Lung (tissue), 12 donors: ENCODE data around the gene ANTXR1. TPM values are rescaled to one million over a fixed set of nuclear protein-coding genes. Genes with fewer than 3 reads are reported as not detected.

ENCODE experiments used
- ATAC-seq: fragments of 200-7000 bp; cut with Tn5 transposase; one replicate; pipeline ENCODE4 v1.9.1; 2020; ENCODE audit warnings: moderate number of reproducible peaks; ENCODE audit not compliant: insufficient read depth, low FRiP score
- DNase-seq, 3 donors: peaks; one replicate each; pipeline ENCODE4 v3.0.0-alpha.2; 2013 to 2017
- H3K27ac ChIP-seq, 2 donors: one replicate each; pipeline ENCODE4 v1.5.1; 2013; ENCODE audit warnings: mild to moderate bottlenecking in 2 of 2, moderate library complexity in 2 of 2, control low read depth in 1 of 2, inconsistent platforms in 1 of 2, low read depth in 1 of 2, low read length in 1 of 2
- H3K27me3 ChIP-seq, 3 donors: one replicate each; pipeline ENCODE4 v1.5.1; 2013; ENCODE audit warnings: low read length in 2 of 3; ENCODE audit not compliant: control insufficient read depth in 3 of 3, insufficient read depth in 3 of 3
- H3K36me3 ChIP-seq, 4 donors: one replicate each; pipeline ENCODE4 v1.5.1; 2013; ENCODE audit warnings: low read length in 4 of 4, mild to moderate bottlenecking in 1 of 4, moderate library complexity in 1 of 4; ENCODE audit not compliant: control insufficient read depth in 4 of 4, insufficient read depth in 4 of 4
- H3K4me1 ChIP-seq, 5 donors: one replicate each; pipeline ENCODE4 v1.5.1; 2013; ENCODE audit warnings: low read length in 5 of 5, mild to moderate bottlenecking in 2 of 5, moderate library complexity in 1 of 5; ENCODE audit not compliant: control insufficient read depth in 5 of 5, insufficient read depth in 5 of 5
- H3K4me3 ChIP-seq: one replicate; pipeline ENCODE4 v1.5.1; 2013; ENCODE audit warnings: mild to moderate bottlenecking, control low read depth, moderate library complexity
- H3K9ac ChIP-seq, 2 donors: one replicate each; pipeline ENCODE4 v1.5.1; 2013; ENCODE audit warnings: low read length in 2 of 2, control low read depth in 1 of 2; ENCODE audit not compliant: insufficient read depth in 1 of 2
- H3K9me3 ChIP-seq, 4 donors: one replicate each; pipeline ENCODE4 v1.5.1; 2013; ENCODE audit warnings: low read length in 3 of 4, mild to moderate bottlenecking in 1 of 4, moderate library complexity in 1 of 4; ENCODE audit not compliant: control insufficient read depth in 4 of 4, insufficient read depth in 3 of 4
- WGBS, 2 donors: extraction: QIAGEN DNeasy Blood & Tissue Kit; methylation state at CpG; one replicate each; pipeline ENCODE4 v1.1.7; 2013; 5-methylcytosine and 5-hydroxymethylcytosine counted together
- polyA plus RNA-seq, 2 donors: library from polyadenylated mRNA; stranded (reverse); fragments of 200-250 nt; gene quantifications; one replicate each; pipeline ENCODE4 v1.2.1, GENCODE V29; 2013
- total RNA-seq, 2 donors: library from RNA; depleted of rRNA in 1 of 2; stranded (reverse); fragments of >200 nt in 1 of 2; gene quantifications; one replicate each; pipeline ENCODE4 v1.2.1, GENCODE V29; 2014 to 2021
- TF ChIP-seq, protein P1 (sequence below): IDR thresholded peaks from 2 replicates; pipeline ENCODE4 v1.5.1; 2012; ENCODE audit warnings: mild to moderate bottlenecking; ENCODE audit errors: control extremely low read depth, extremely low read depth
- donor health status: control.
- donor health status: control.
- donor health status: Bipolar disorder and iron deficiency.
- donor health status: healthy.
- donor health status: DM: yes; HTN: yes; CAD: no.

The ANTXR1 gene
- total and polyA plus RNA-seq, 4 donors = 13.4 to 81.0 (median 34.8) TPM

DNA sequence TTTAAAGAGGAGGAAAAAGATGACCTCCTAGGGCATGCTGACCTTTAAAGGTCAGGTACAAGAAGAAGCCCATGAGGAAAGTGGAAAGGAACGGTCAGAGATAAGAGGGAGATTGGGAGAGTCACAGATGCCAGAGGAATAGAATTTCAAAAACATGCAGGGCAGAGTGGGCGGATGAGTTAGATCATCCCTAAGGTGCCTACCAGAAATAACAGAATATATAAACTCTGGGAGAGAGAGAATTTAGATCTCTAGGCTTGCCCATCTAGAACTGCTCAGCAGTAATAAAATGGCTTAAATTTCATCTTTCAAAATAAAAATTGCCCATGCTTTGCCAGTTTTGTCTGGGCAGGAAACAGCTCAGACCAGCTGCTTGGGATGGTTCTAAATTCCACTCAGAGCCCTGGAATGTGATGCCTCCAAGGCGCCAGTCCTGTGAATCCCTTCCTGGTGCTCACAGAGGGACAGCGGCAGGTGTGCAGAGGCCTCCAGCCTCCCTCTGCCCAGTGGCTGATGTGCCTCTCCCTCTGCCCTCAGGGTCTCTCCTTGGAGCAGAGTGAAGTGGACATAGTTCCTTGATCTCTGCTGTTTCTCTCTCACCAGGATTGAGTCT is 130.9 kb downstream of the ANTXR1 start:
- Histone ChIP-seq H3K27ac (peak overlapping the region in 1 of 2 donors; percentile 51), H3K36me3 (peaks cover 0 to 10% (median 0%) of the 10 kb centered on the region in 4 donors), H3K4me1 (peaks cover 0 to 10% (median under 1%) of the 10 kb centered on the region in 5 donors), H3K27me3 (no peaks in the 10 kb centered on the region), H3K4me3 (no peak overlapping the region), H3K9ac (no peak overlapping the region), H3K9me3 (no peaks in the 10 kb centered on the region)
- TF ChIP-seq, protein P1, sequence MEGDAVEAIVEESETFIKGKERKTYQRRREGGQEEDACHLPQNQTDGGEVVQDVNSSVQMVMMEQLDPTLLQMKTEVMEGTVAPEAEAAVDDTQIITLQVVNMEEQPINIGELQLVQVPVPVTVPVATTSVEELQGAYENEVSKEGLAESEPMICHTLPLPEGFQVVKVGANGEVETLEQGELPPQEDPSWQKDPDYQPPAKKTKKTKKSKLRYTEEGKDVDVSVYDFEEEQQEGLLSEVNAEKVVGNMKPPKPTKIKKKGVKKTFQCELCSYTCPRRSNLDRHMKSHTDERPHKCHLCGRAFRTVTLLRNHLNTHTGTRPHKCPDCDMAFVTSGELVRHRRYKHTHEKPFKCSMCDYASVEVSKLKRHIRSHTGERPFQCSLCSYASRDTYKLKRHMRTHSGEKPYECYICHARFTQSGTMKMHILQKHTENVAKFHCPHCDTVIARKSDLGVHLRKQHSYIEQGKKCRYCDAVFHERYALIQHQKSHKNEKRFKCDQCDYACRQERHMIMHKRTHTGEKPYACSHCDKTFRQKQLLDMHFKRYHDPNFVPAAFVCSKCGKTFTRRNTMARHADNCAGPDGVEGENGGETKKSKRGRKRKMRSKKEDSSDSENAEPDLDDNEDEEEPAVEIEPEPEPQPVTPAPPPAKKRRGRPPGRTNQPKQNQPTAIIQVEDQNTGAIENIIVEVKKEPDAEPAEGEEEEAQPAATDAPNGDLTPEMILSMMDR = no peak
- 91 to 94% methylated on average over 4 of the region's 4 CpGs for WGBS, 2 donors
- no peak for ATAC-seq
- DNase-seq = no peak

GRCh38 chr2:69145204-69145603 is 132.2 kb downstream of the ANTXR1 start:
- Histone ChIP-seq H3K4me1 (peaks cover 3 to 22% (median 8%) of the 10 kb centered on the region in 5 donors), H3K9me3 (no peaks in the 10 kb centered on the region), H3K36me3 (peaks cover 0 to 8% (median 0%) of the 10 kb centered on the region in 4 donors), H3K27ac (no peak overlapping the region), H3K4me3 (no peak overlapping the region), H3K9ac (no peak overlapping the region), H3K27me3 (no peaks in the 10 kb centered on the region)
- WGBS, 2 donors = 83 to 96% methylated on average over 7 of the region's 7 CpGs
- TF ChIP-seq, protein P1 = no peak
- DNase-seq = no peak
- ATAC-seq = no peak

- TF ChIP-seq, protein P1 = no peak
- 77 to 87% methylated on average over 13 of the region's 13 CpGs for WGBS, 2 donors
- H3K4me3 ChIP-seq = no peak overlapping the region
- peaks cover 3 to 42% (median 19%) of the 10 kb centered on the region in 5 donors for H3K4me1 ChIP-seq
- H3K27me3 ChIP-seq = no peaks in the 10 kb centered on the region
- peaks cover 0 to 8% (median 2%) of the 10 kb centered on the region in 4 donors for H3K36me3 ChIP-seq
- DNase-seq = no peak
- peak overlapping the region in 1 of 2 donors; percentile 55 for H3K27ac ChIP-seq
- H3K9me3 ChIP-seq = peaks cover 0 to 2% (median 0%) of the 10 kb centered on the region in 4 donors
- no peak for ATAC-seq
- no peak overlapping the region for H3K9ac ChIP-seq
Measured at GRCh38 chr2:69147841-69148533, 135.0 kb downstream of the ANTXR1 start.
